OCI-LY7 (cell line): Measurements from ENCODE around the gene ZNF557. TPM values are rescaled to one million over a fixed set of nuclear protein-coding genes. Genes with fewer than 3 reads are reported as not detected.

Experiments used
- BruUV-seq: library from RNA; stranded (reverse); fragments of 400-500 nt; replicated peaks from 2 replicates; lab custom pipeline; 2021; lab: Mats Ljungman, UMichigan
- CTCF ChIA-PET: fragments of 300-600 bp; sonication (Branson Sonifier 250); formaldehyde crosslinking; loops from one replicate; lab custom pipeline; 2022; ENCODE audit warnings: antibody characterized with exemption; ENCODE audit not compliant: unreplicated experiment; lab: Charles Lee
- POLR2A ChIA-PET: fragments of 300-600 bp; sonication (Branson Sonifier 250); formaldehyde crosslinking; loops from one replicate; lab custom pipeline; 2022; ENCODE audit warnings: antibody characterized with exemption; lab: Charles Lee
- DNase-seq: peaks from one replicate; pipeline ENCODE4 v3.0.0-alpha.2; 2015; ENCODE audit warnings: low spot score
- H2AFZ ChIP-seq: fragments of 200-600 bp; sonication (generic), shearing (Covaris generic); 2 replicates; pipeline ENCODE4 v1.6.1; 2014; ENCODE audit warnings: mild to moderate bottlenecking, antibody characterized with exemption, low read length, moderate library complexity
- H3K27ac ChIP-seq: fragments of 200-600 bp; sonication (generic); 2 replicates; pipeline ENCODE4 v1.5.1; 2014; ENCODE audit warnings: mixed run types, low read depth, mild to moderate bottlenecking, moderate library complexity, low read length, inconsistent platforms; ENCODE audit not compliant: poor library complexity, severe bottlenecking
- H3K36me3 ChIP-seq: fragments of 200-600 bp; sonication (generic); 2 replicates; pipeline ENCODE4 v1.6.1; 2014; ENCODE audit warnings: mild to moderate bottlenecking, antibody characterized with exemption, low read length, moderate library complexity, mixed read lengths; ENCODE audit not compliant: insufficient read depth
- H3K4me1 ChIP-seq: fragments of 200-600 bp; sonication (generic); 2 replicates; pipeline ENCODE4 v1.5.1; 2014; ENCODE audit warnings: mild to moderate bottlenecking, low read length; ENCODE audit not compliant: insufficient read depth, poor library complexity, severe bottlenecking
- H3K4me2 ChIP-seq: fragments of 200-600 bp; sonication (generic); 2 replicates; pipeline ENCODE4 v1.6.1; 2014; ENCODE audit warnings: mild to moderate bottlenecking, low read length
- H3K4me3 ChIP-seq: fragments of 200-600 bp; sonication (generic); 2 replicates; pipeline ENCODE4 v1.5.1; 2014; ENCODE audit warnings: mild to moderate bottlenecking, low read depth, low read length; ENCODE audit not compliant: poor library complexity, severe bottlenecking
- H3K79me2 ChIP-seq: fragments of 200-600 bp; sonication (generic); 2 replicates; pipeline ENCODE4 v1.6.1; 2016; ENCODE audit warnings: low read depth, mild to moderate bottlenecking, low read length, moderate library complexity, mixed read lengths; ENCODE audit not compliant: insufficient read depth
- H3K9me2 ChIP-seq: fragments of 200-600 bp; sonication (generic); 2 replicates; pipeline ENCODE4 v1.6.1; 2016; ENCODE audit warnings: mild to moderate bottlenecking, low read length, mixed read lengths; ENCODE audit not compliant: insufficient read depth
- H3K9me3 ChIP-seq: fragments of 200-600 bp; sonication (generic); 2 replicates; pipeline ENCODE4 v1.6.1; 2014; ENCODE audit warnings: mild to moderate bottlenecking, mixed run types, low read length, mixed read lengths
- H4K20me1 ChIP-seq: fragments of 200-600 bp; sonication (generic); 2 replicates; pipeline ENCODE4 v1.6.1; 2014; ENCODE audit warnings: mild to moderate bottlenecking, antibody characterized with exemption, low read length, moderate library complexity, mixed read lengths; ENCODE audit not compliant: insufficient read depth
- CTCF ChIP-seq: fragments of 200-600 bp; sonication (generic); conservative IDR thresholded peaks from 2 replicates; pipeline ENCODE4 v1.5.1; 2014; ENCODE audit warnings: mild to moderate bottlenecking, antibody characterized with exemption, low read length, moderate library complexity, mixed read lengths
- EZH2phosphoT487 ChIP-seq: fragments of 200-600 bp; sonication (generic); IDR thresholded peaks from 2 replicates; pipeline ENCODE4 v1.6.1; 2018; ENCODE audit warnings: low read depth, borderline replicate concordance, mild to moderate bottlenecking, mixed run types, antibody characterized with exemption, low read length, moderate library complexity, mixed read lengths
- intact Hi-C: fragments of 100-400 bp; cut with micrococcal nuclease; formaldehyde crosslinking; loops from one replicate; pipeline ENCODE4 v1.10.0; 2022; ENCODE audit not compliant: unreplicated experiment
- total RNA-seq, 2 experiments: library from RNA; depleted of rRNA in 1 of 2; stranded (reverse); fragments of >200 nt in 1 of 2; shearing (Covaris generic) in 1 of 2; gene quantifications; 2 replicates each; pipeline ENCODE4 v1.2.3, GENCODE V29; 2014 to 2022

ZNF557 gene
- total RNA-seq, 2 experiments from 2014 or later = 12.0 to 16.1 TPM

- TF ChIP-seq EZH2phosphoT487 (no peak), CTCF (no peak)
- H3K27ac ChIP-seq = no peak overlapping the region
- no peak overlapping the region for H2AFZ ChIP-seq
- no peak overlapping the region for H3K4me2 ChIP-seq
- peaks cover 17% of the 10 kb centered on the region for H3K79me2 ChIP-seq
- H3K9me3 ChIP-seq = peaks cover 25% of the 10 kb centered on the region
- no peaks in the 10 kb centered on the region for H3K9me2 ChIP-seq
- no peaks in the 10 kb centered on the region for H4K20me1 ChIP-seq
- POLR2A ChIA-PET = no interaction called here
- CTCF ChIA-PET = no interaction called here
- H3K4me3 ChIP-seq = no peak overlapping the region
- H3K36me3 ChIP-seq = peaks cover 87% of the 10 kb centered on the region
- no TSS peak for BruUV-seq
- intact Hi-C loops = no loop called here
- DNase-seq = no peak
- H3K4me1 ChIP-seq = peaks cover 9% of the 10 kb centered on the region
Observed at GRCh38 chr19:7074705-7075282, 5.3 kb downstream of the ZNF557 start.

GRCh38 chr19:7076151-7076550 is 6.6 kb downstream of the ZNF557 start:
- no TSS peak for BruUV-seq
- Histone ChIP-seq H3K36me3 (peaks cover 94% of the 10 kb centered on the region), H3K4me2 (no peak overlapping the region), H3K9me2 (no peaks in the 10 kb centered on the region), H3K4me1 (no peaks in the 10 kb centered on the region), H3K9me3 (peaks cover 37% of the 10 kb centered on the region), H2AFZ (no peak overlapping the region), H3K27ac (no peak overlapping the region), H3K79me2 (peaks cover 3% of the 10 kb centered on the region; the same call in 1 of the 2 replicates), H3K4me3 (no peak overlapping the region), H4K20me1 (no peaks in the 10 kb centered on the region)
- intact Hi-C loops = no loop called here
- POLR2A ChIA-PET = no interaction called here
- DNase-seq = no peak
- CTCF ChIA-PET = no interaction called here
- no peak for TF ChIP-seq CTCF
- TF ChIP-seq EZH2phosphoT487 = no peak

DNA sequence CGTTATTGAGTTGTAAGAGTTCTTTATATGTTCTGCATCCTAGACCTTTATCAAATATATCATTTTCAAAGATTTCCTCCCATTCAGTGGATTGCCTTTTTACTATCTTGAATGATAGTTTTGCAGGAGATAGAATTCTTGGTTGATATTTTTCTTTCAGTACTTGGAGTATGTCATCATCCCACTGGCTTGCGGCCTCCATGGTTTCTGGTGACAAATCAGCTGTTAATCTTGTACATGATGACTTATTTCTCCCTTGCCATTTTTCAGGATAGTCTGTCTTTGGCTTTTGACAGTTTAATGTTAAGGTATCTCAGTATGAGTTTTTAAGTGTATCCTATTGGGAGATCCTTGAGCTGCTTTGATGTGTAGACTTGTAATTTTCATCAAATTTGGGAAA is 8.5 kb downstream of the ZNF557 start:
- POLR2A ChIA-PET = no interaction called here
- H3K9me2 ChIP-seq = no peaks in the 10 kb centered on the region

More for the DNA sequence above, 8.5 kb downstream of the ZNF557 start:
- no peak overlapping the region for H3K27ac ChIP-seq
- intact Hi-C loops = no loop called here
- no peak overlapping the region for H2AFZ ChIP-seq
- no TSS peak for BruUV-seq
- H3K4me1 ChIP-seq = no peaks in the 10 kb centered on the region
- CTCF ChIA-PET = no interaction called here
- H3K9me3 ChIP-seq = peaks cover 55% of the 10 kb centered on the region
- no peaks in the 10 kb centered on the region for H4K20me1 ChIP-seq
- no peak overlapping the region for H3K4me3 ChIP-seq
- no peaks in the 10 kb centered on the region for H3K79me2 ChIP-seq
- no peak for DNase-seq
- peaks cover 99% of the 10 kb centered on the region for H3K36me3 ChIP-seq
- no peak overlapping the region for H3K4me2 ChIP-seq
- TF ChIP-seq CTCF (no peak), EZH2phosphoT487 (no peak)
